Naive thymus-derived CD4-positive, alpha-beta T cell (primary cell): ENCODE results near the gene PXMP4. TPM values are rescaled to one million over a fixed set of nuclear protein-coding genes. Genes with fewer than 3 reads are reported as not detected.

Source experiments
- ATAC-seq: fragments of 150-1000 bp; cut with Tn5 transposase; 2 replicates; pipeline ENCODE4 v1.10.0; 2021; ENCODE audit warnings: mild to moderate bottlenecking, moderate library complexity
- CTCF ChIA-PET: fragments of 350-600 bp; sonication (Branson Sonifier 250); formaldehyde crosslinking; loops from one replicate; lab custom pipeline; 2021; ENCODE audit warnings: antibody characterized with exemption; lab: Charles Lee
- POLR2A ChIA-PET: fragments of 350-600 bp; sonication (Branson Sonifier 250); formaldehyde crosslinking; loops from one replicate; lab custom pipeline; 2021; ENCODE audit warnings: antibody characterized with exemption, inconsistent platforms; lab: Charles Lee
- DNase-seq, 9 donors: peaks; one replicate each; pipeline versions ENCODE4 v3.0.0 to v3.0.0-alpha.2; 2020 to 2022; ENCODE audit warnings: mixed read lengths in 1 of 9
- H3K27ac ChIP-seq: one replicate; pipeline ENCODE4 v1.7.0; 2013; ENCODE audit warnings: mild to moderate bottlenecking, low read depth, low read length, moderate library complexity
- H3K27me3 ChIP-seq, 2 donors: one replicate each; pipeline ENCODE4 v1.7.0; 2013; ENCODE audit warnings: low read length in 2 of 2, mild to moderate bottlenecking in 2 of 2, moderate library complexity in 2 of 2; ENCODE audit not compliant: control insufficient read depth in 2 of 2, insufficient read depth in 2 of 2
- H3K36me3 ChIP-seq, 3 experiments: 1 replicate in 2 of 3; 2 replicates in 1 of 3; pipeline ENCODE4 v1.7.0; 2013; ENCODE audit warnings: low read length in 3 of 3, mild to moderate bottlenecking in 3 of 3, moderate library complexity in 1 of 3; ENCODE audit not compliant: insufficient read depth in 3 of 3, control insufficient read depth in 2 of 3
- H3K4me1 ChIP-seq, 2 donors: one replicate each; pipeline ENCODE4 v1.7.0; 2013; ENCODE audit warnings: low read length in 2 of 2, mild to moderate bottlenecking in 2 of 2, moderate library complexity in 1 of 2; ENCODE audit not compliant: control insufficient read depth in 2 of 2, insufficient read depth in 2 of 2
- H3K4me3 ChIP-seq: 2 replicates; pipeline ENCODE4 v1.7.0; 2013; ENCODE audit warnings: mild to moderate bottlenecking, low read length
- H3K9me3 ChIP-seq, 3 experiments: 1 replicate in 2 of 3; 2 replicates in 1 of 3; pipeline ENCODE4 v1.7.0; 2013; ENCODE audit warnings: low read length in 3 of 3; ENCODE audit not compliant: control insufficient read depth in 2 of 3
- H3K27ac Mint-ChIP-seq, 9 donors: one replicate each; pipeline ENCODE4 v1.8.0; 2020 to 2022; ENCODE audit warnings: mixed read lengths in 9 of 9, mild to moderate bottlenecking in 8 of 9, moderate library complexity in 5 of 9, inconsistent platforms in 2 of 9
- H3K27me3 Mint-ChIP-seq, 5 donors: one replicate each; pipeline ENCODE4 v1.8.0; 2021 to 2022; ENCODE audit warnings: mixed read lengths in 5 of 5, mild to moderate bottlenecking in 1 of 5
- H3K36me3 Mint-ChIP-seq, 5 donors: one replicate each; pipeline ENCODE4 v1.8.0; 2020 to 2022; ENCODE audit warnings: mixed read lengths in 5 of 5, mild to moderate bottlenecking in 3 of 5, inconsistent platforms in 1 of 5
- H3K4me1 Mint-ChIP-seq, 7 donors: one replicate each; pipeline ENCODE4 v1.8.0; 2020 to 2022; ENCODE audit warnings: mixed read lengths in 7 of 7, mild to moderate bottlenecking in 3 of 7, inconsistent platforms in 1 of 7
- H3K4me3 Mint-ChIP-seq, 10 donors: one replicate each; pipeline ENCODE4 v1.8.0; 2020 to 2022; ENCODE audit warnings: mild to moderate bottlenecking in 10 of 10, mixed read lengths in 10 of 10, moderate library complexity in 6 of 10, inconsistent platforms in 2 of 10
- H3K9me3 Mint-ChIP-seq, 11 donors: one replicate each; pipeline ENCODE4 v1.8.0; 2020 to 2022; ENCODE audit warnings: mixed read lengths in 11 of 11, mild to moderate bottlenecking in 4 of 11, inconsistent platforms in 1 of 11, moderate library complexity in 1 of 11
- intact Hi-C, 2 donors: fragments of 100-400 bp; cut with micrococcal nuclease; formaldehyde crosslinking; loops; one replicate each; pipeline ENCODE4 v1.15.1; 2023
- polyA plus RNA-seq, 2 donors: library from polyadenylated mRNA; unstranded; fragments of 300-500 nt; fragmentation: Illumina TruSeq; gene quantifications; one replicate each; pipeline ENCODE4 v1.2.3, GENCODE V29; 2021
- total RNA-seq, 6 experiments: library from RNA in 5 of 6; stranded (reverse) in 5 of 6; gene quantifications; 1 replicate in 5 of 6; 2 replicates in 1 of 6; pipeline ENCODE4 v1.2.3 and lab custom pipeline; 2021 to 2026

PXMP4 gene
- total and polyA plus RNA-seq, 7 experiments from 2014 or later: 4.5 to 18.7 (median 10.1) TPM

DNA sequence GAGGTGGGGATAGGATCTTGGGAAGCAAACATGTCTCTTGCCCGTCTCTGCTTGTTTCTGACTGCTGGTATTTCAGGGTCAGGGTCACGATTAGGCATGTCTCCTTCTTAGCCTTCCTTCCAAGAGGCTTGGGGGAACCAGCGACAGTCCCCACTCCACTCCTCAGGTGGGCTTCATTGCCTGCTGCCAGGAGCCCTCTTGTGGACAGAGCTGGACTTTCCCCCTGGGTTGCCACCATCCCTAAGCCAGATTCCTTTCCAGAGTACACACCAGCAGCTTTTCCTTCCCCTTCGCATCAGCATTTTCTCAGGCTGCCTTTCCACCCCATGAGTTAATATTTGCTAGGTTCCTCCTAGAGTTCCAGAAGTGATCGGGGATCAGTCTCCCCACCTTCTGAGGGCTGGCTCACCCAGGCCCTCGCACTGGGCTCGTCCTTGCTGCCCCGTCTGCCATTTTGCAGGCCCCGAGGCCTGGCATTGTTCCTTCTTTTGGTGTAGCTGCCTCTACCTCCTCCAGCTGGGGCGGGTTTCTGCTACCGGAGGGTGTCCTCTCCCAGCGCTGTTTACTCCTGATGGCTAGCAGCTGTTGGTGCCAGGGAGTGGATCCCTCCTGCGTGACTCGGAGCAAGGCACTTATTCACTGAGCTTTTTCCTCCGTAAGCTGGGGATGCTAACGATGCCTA is 66.8 kb downstream of the PXMP4 start:
- Histone ChIP-seq H3K36me3 (no peaks in the 10 kb centered on the region), H3K4me1 (no peaks in the 10 kb centered on the region), H3K4me3 (no peak overlapping the region), H3K27ac (no peak overlapping the region), H3K27me3 (no peaks in the 10 kb centered on the region), H3K9me3 (no peaks in the 10 kb centered on the region)
- no peaks in the 10 kb centered on the region for H3K36me3 Mint-ChIP-seq
- POLR2A ChIA-PET: interaction anchor here (1.3 to 2.6 kb wide), 2 partner anchors 10 to 14 kb away, joined by 8 to 12 read pairs; partner anchors contain the start of genes ACTL10 and C20orf144
- no peaks in the 10 kb centered on the region for H3K27me3 Mint-ChIP-seq
- intact Hi-C loops: loop anchor here (1.0 kb wide), 2 partner anchors 15 to 196 kb away; no protein-coding TSS in a partner anchor
- no peaks in the 10 kb centered on the region for H3K9me3 Mint-ChIP-seq
- H3K4me3 Mint-ChIP-seq: no peak overlapping the region
- H3K4me1 Mint-ChIP-seq: peaks cover 0 to 10% (median 3%) of the 10 kb centered on the region in 7 donors
- ATAC-seq (peak; percentile 72), DNase-seq (peak in 4 of 9 donors; percentile 14 to 30 (median 27))
- CTCF ChIA-PET: interaction anchor here (0.6 to 1.5 kb wide), 8 partner anchors 12 to 304 kb away, joined by 3 to 9 read pairs (median 3); no protein-coding TSS in a partner anchor
- H3K27ac Mint-ChIP-seq: peak overlapping the region in 1 of 9 donors; percentile 41

Other genes with a start within 250 kb of the PXMP4 start
- 10 to 100 TPM; 24.6 to 37.8 (median 27.2) TPM for gene CBFA2T2, start 230.2 kb downstream of the PXMP4 start, total RNA-seq
- gene CBFA2T2, start 230.2 kb downstream of the PXMP4 start, polyA plus RNA-seq: 10 to 100 TPM; 13.5 to 21.6 TPM
- under 1 TPM in 4 of 5 experiments, not detected in 1; 0.17 to 0.79 (median 0.30) TPM for gene C20orf144, start 58.0 kb downstream of the PXMP4 start, total RNA-seq
- gene C20orf144, start 58.0 kb downstream of the PXMP4 start, polyA plus RNA-seq: under 1 TPM in 1 of 2 donors, not detected in 1; 0.20 TPM
- gene ACTL10, start 53.4 kb downstream of the PXMP4 start, total RNA-seq: 1 to 10 TPM in 4 of 5 experiments, under 1 TPM in 1; 0.66 to 4.9 (median 3.2) TPM
- 1 to 10 TPM; 2.0 to 4.4 TPM for gene ACTL10, start 53.4 kb downstream of the PXMP4 start, polyA plus RNA-seq
- gene NECAB3, start 45.9 kb downstream of the PXMP4 start, total RNA-seq: 10 to 100 TPM; 10.8 to 46.8 (median 16.3) TPM
- 1 to 10 TPM; 2.3 to 2.7 TPM for gene NECAB3, start 45.9 kb downstream of the PXMP4 start, polyA plus RNA-seq
- gene E2F1, start 33.9 kb downstream of the PXMP4 start, total RNA-seq: 10 to 100 TPM in 1 of 5 experiments, 1 to 10 TPM in 3, under 1 TPM in 1; 0.98 to 61.6 (median 1.6) TPM
- under 1 TPM in 1 of 2 donors, not detected in 1; 0.46 TPM for gene E2F1, start 33.9 kb downstream of the PXMP4 start, polyA plus RNA-seq
- 1 to 10 TPM; 3.5 to 6.1 (median 5.5) TPM for gene ZNF341, start 11.7 kb upstream of the PXMP4 start, total RNA-seq
- 1 to 10 TPM; 1.5 to 3.4 TPM for gene ZNF341, start 11.7 kb upstream of the PXMP4 start, polyA plus RNA-seq
- gene CHMP4B, start 91.0 kb upstream of the PXMP4 start, total RNA-seq: 10 to 100 TPM; 47.5 to 80.8 (median 54.4) TPM
- gene CHMP4B, start 91.0 kb upstream of the PXMP4 start, polyA plus RNA-seq: 1 to 10 TPM; 4.9 to 5.2 TPM